ENCODE data around the gene MAD1L1.
"Not testable (repeated sequence)": the region's sequence is repeated elsewhere in the genome, so short reads cannot be mapped to it uniquely, and the experiment has no call there.

GRCh38 chr7:1829668-1830067 is 403.1 kb downstream of the MAD1L1 start:
- TF ChIP-seq RAD21 (IDR thresholded peaks at IDR 0.05; ENCODE audit: low read depth); ATF3 (IDR thresholded peaks at IDR 0.05); POLR2A (IDR thresholded peaks at IDR 0.05; ENCODE audit: borderline replicate concordance, extremely low read depth, insufficient read depth, insufficient read length); EZH2 (IDR thresholded peaks at IDR 0.05); JUND (IDR thresholded peaks at IDR 0.05); EZH2phosphoT487 (IDR thresholded peaks at IDR 0.05; ENCODE audit: borderline replicate concordance); SP1 (IDR thresholded peaks at IDR 0.05; ENCODE audit: low read depth); YY1 (IDR thresholded peaks at IDR 0.05; ENCODE audit: extremely low read depth, insufficient replicate concordance, low read depth, low read length); TCF7L2 (IDR thresholded peaks at IDR 0.05; ENCODE audit: borderline replicate concordance, extremely low read depth, insufficient read depth, insufficient read length); POLR2AphosphoS5 (IDR thresholded peaks at IDR 0.05; ENCODE audit: low read depth, low read length); REST (IDR thresholded peaks at IDR 0.05; ENCODE audit: low read depth): not testable (repeated sequence)
- TF ChIP-seq, protein P1, sequence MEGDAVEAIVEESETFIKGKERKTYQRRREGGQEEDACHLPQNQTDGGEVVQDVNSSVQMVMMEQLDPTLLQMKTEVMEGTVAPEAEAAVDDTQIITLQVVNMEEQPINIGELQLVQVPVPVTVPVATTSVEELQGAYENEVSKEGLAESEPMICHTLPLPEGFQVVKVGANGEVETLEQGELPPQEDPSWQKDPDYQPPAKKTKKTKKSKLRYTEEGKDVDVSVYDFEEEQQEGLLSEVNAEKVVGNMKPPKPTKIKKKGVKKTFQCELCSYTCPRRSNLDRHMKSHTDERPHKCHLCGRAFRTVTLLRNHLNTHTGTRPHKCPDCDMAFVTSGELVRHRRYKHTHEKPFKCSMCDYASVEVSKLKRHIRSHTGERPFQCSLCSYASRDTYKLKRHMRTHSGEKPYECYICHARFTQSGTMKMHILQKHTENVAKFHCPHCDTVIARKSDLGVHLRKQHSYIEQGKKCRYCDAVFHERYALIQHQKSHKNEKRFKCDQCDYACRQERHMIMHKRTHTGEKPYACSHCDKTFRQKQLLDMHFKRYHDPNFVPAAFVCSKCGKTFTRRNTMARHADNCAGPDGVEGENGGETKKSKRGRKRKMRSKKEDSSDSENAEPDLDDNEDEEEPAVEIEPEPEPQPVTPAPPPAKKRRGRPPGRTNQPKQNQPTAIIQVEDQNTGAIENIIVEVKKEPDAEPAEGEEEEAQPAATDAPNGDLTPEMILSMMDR (IDR thresholded peaks at IDR 0.05 in 2 of 3, conservative IDR thresholded peaks at IDR 0.05 in 1 of 3; ENCODE audit: borderline replicate concordance in 1 of 3, insufficient read depth in 1 of 3, low read depth in 2 of 3, low read length in 2 of 3): not testable (repeated sequence)
- TF ChIP-seq, protein P2, sequence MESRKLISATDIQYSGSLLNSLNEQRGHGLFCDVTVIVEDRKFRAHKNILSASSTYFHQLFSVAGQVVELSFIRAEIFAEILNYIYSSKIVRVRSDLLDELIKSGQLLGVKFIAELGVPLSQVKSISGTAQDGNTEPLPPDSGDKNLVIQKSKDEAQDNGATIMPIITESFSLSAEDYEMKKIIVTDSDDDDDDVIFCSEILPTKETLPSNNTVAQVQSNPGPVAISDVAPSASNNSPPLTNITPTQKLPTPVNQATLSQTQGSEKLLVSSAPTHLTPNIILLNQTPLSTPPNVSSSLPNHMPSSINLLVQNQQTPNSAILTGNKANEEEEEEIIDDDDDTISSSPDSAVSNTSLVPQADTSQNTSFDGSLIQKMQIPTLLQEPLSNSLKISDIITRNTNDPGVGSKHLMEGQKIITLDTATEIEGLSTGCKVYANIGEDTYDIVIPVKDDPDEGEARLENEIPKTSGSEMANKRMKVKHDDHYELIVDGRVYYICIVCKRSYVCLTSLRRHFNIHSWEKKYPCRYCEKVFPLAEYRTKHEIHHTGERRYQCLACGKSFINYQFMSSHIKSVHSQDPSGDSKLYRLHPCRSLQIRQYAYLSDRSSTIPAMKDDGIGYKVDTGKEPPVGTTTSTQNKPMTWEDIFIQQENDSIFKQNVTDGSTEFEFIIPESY (IDR thresholded peaks at IDR 0.05; ENCODE audit: extremely low read depth, insufficient replicate concordance, low read length): not testable (repeated sequence)
- TF ChIP-seq, protein P3, sequence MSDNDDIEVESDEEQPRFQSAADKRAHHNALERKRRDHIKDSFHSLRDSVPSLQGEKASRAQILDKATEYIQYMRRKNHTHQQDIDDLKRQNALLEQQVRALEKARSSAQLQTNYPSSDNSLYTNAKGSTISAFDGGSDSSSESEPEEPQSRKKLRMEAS (IDR thresholded peaks at IDR 0.05): not testable (repeated sequence)
